Activated T-cell treated with anti-CD3 and anti-CD28 coated beads, Interleukin-2, amount 50 U/mL, for 24 hours (primary cell): Measurements from ENCODE around the gene GPS1.

Experiments used
- DNase-seq: peaks from one replicate; pipeline ENCODE4 v3.0.0-alpha.2; 2020
- H3K27ac Mint-ChIP-seq: 2 replicates; pipeline ENCODE4 v1.8.0; 2020; ENCODE audit warnings: mild to moderate bottlenecking, mixed read lengths
- H3K27me3 Mint-ChIP-seq: 2 replicates; pipeline ENCODE4 v1.8.0; 2020; ENCODE audit warnings: mixed read lengths
- H3K36me3 Mint-ChIP-seq: 2 replicates; pipeline ENCODE4 v1.8.0; 2020; ENCODE audit warnings: low read depth, mixed read lengths
- H3K4me1 Mint-ChIP-seq: 2 replicates; pipeline ENCODE4 v1.8.0; 2020; ENCODE audit warnings: low read depth, mixed read lengths
- H3K4me3 Mint-ChIP-seq: 2 replicates; pipeline ENCODE4 v1.8.0; 2020; ENCODE audit warnings: mild to moderate bottlenecking, moderate library complexity, mixed read lengths
- H3K9me3 Mint-ChIP-seq: 2 replicates; pipeline ENCODE4 v1.8.0; 2020; ENCODE audit warnings: mixed read lengths

The GPS1 gene

GRCh38 chr17:82053556-82054263, 2.0 kb downstream of the GPS1 start:
- peak overlapping the region; percentile 77 for H3K27ac Mint-ChIP-seq
- no peaks in the 10 kb centered on the region for H3K27me3 Mint-ChIP-seq
- peaks cover 58% of the 10 kb centered on the region for H3K36me3 Mint-ChIP-seq
- H3K4me3 Mint-ChIP-seq: peak overlapping the region; percentile 89
- no peak for DNase-seq
- H3K4me1 Mint-ChIP-seq: peaks cover 24% of the 10 kb centered on the region
- no peaks in the 10 kb centered on the region for H3K9me3 Mint-ChIP-seq

- Mint-ChIP-seq H3K27me3 (no peaks in the 10 kb centered on the region), H3K36me3 (peaks cover 63% of the 10 kb centered on the region), H3K4me3 (no peak overlapping the region), H3K9me3 (no peaks in the 10 kb centered on the region), H3K4me1 (peaks cover 24% of the 10 kb centered on the region), H3K27ac (peak overlapping the region; percentile 47)
- DNase-seq: no peak
These were observed 2.8 kb downstream of the GPS1 start for GRCh38 chr17:82054351-82055022.

GRCh38 chr17:82055023-82055964, 3.6 kb downstream of the GPS1 start:
- Mint-ChIP-seq H3K27me3 (no peaks in the 10 kb centered on the region), H3K36me3 (peaks cover 69% of the 10 kb centered on the region), H3K9me3 (no peaks in the 10 kb centered on the region), H3K4me1 (peaks cover 21% of the 10 kb centered on the region), H3K4me3 (no peak overlapping the region), H3K27ac (peak overlapping the region; percentile 47)
- DNase-seq: no peak

GRCh38 chr17:82055965-82056728, 4.4 kb downstream of the GPS1 start:
- Mint-ChIP-seq H3K27ac (peak overlapping the region; percentile 47), H3K36me3 (peaks cover 76% of the 10 kb centered on the region), H3K27me3 (no peaks in the 10 kb centered on the region), H3K4me3 (no peak overlapping the region), H3K4me1 (peaks cover 15% of the 10 kb centered on the region), H3K9me3 (no peaks in the 10 kb centered on the region)
- DNase-seq: no peak

- Mint-ChIP-seq H3K9me3 (no peaks in the 10 kb centered on the region), H3K27ac (no peak overlapping the region), H3K27me3 (no peaks in the 10 kb centered on the region), H3K36me3 (peaks cover 83% of the 10 kb centered on the region), H3K4me1 (peaks cover 15% of the 10 kb centered on the region), H3K4me3 (no peak overlapping the region)
- no peak for DNase-seq
These were observed 5.3 kb downstream of the GPS1 start for GRCh38 chr17:82056729-82057621.

- Mint-ChIP-seq H3K4me1 (peaks cover 10% of the 10 kb centered on the region), H3K4me3 (no peak overlapping the region), H3K9me3 (no peaks in the 10 kb centered on the region), H3K27me3 (no peaks in the 10 kb centered on the region), H3K36me3 (peaks cover 92% of the 10 kb centered on the region), H3K27ac (peak overlapping the region; percentile 41)
- no peak for DNase-seq
These were observed 6.6 kb downstream of the GPS1 start for GRCh38 chr17:82058230-82058854.

- Mint-ChIP-seq H3K4me1 (peaks cover 5% of the 10 kb centered on the region), H3K4me3 (no peak overlapping the region), H3K9me3 (no peaks in the 10 kb centered on the region), H3K27me3 (no peaks in the 10 kb centered on the region), H3K36me3 (peaks cover 92% of the 10 kb centered on the region), H3K27ac (peak overlapping the region; percentile 8)
- DNase-seq: no peak
These were observed 7.2 kb downstream of the GPS1 start for GRCh38 chr17:82058855-82059249.

- no peak for DNase-seq
These were observed 7.7 kb downstream of the GPS1 start for GRCh38 chr17:82059272-82060000.

GRCh38 chr17:82060001-82060380, 8.3 kb downstream of the GPS1 start:
- Mint-ChIP-seq H3K4me1 (peaks cover 9% of the 10 kb centered on the region), H3K4me3 (no peak overlapping the region), H3K9me3 (no peaks in the 10 kb centered on the region), H3K27ac (peak overlapping the region; percentile 55), H3K36me3 (peaks cover 89% of the 10 kb centered on the region), H3K27me3 (no peaks in the 10 kb centered on the region)
- no peak for DNase-seq

More at GRCh38 chr17:82059272-82060000, 7.7 kb downstream of the GPS1 start:
- no peak overlapping the region for H3K27ac Mint-ChIP-seq
- peaks cover 92% of the 10 kb centered on the region for H3K36me3 Mint-ChIP-seq
- peaks cover 11% of the 10 kb centered on the region for H3K4me1 Mint-ChIP-seq
- H3K9me3 Mint-ChIP-seq: no peaks in the 10 kb centered on the region
- no peak overlapping the region for H3K4me3 Mint-ChIP-seq
- no peaks in the 10 kb centered on the region for H3K27me3 Mint-ChIP-seq

GRCh38 chr17:82060614-82061013, 8.9 kb downstream of the GPS1 start:
- H3K4me3 Mint-ChIP-seq: no peak overlapping the region
- H3K36me3 Mint-ChIP-seq: peaks cover 84% of the 10 kb centered on the region
- H3K27me3 Mint-ChIP-seq: no peaks in the 10 kb centered on the region
- no peak for DNase-seq
- peaks cover 9% of the 10 kb centered on the region for H3K4me1 Mint-ChIP-seq
- H3K9me3 Mint-ChIP-seq: no peaks in the 10 kb centered on the region
- H3K27ac Mint-ChIP-seq: no peak overlapping the region

- peaks cover 81% of the 10 kb centered on the region for H3K36me3 Mint-ChIP-seq
- H3K4me3 Mint-ChIP-seq: no peak overlapping the region
- no peaks in the 10 kb centered on the region for H3K9me3 Mint-ChIP-seq
- H3K4me1 Mint-ChIP-seq: peaks cover 12% of the 10 kb centered on the region
- no peaks in the 10 kb centered on the region for H3K27me3 Mint-ChIP-seq
- DNase-seq: no peak
- H3K27ac Mint-ChIP-seq: peak overlapping the region; percentile 61
These were observed 9.6 kb downstream of the GPS1 start for GRCh38 chr17:82061047-82061925.
